H9 (cell line): ENCODE measurements around the gene WDR5. TPM values are rescaled to one million over a fixed set of nuclear protein-coding genes. Genes with fewer than 3 reads are reported as not detected.

Source experiments
- DNase-seq: peaks from one replicate; pipeline ENCODE4 v3.0.0-alpha.2; 2017
- H2AFZ ChIP-seq: one replicate; pipeline ENCODE4 v1.6.1; 2013; ENCODE audit warnings: mild to moderate bottlenecking, low read length, control low read depth, moderate library complexity
- H2AK5ac ChIP-seq: 2 replicates; pipeline ENCODE4 v1.6.1; 2013; ENCODE audit warnings: low read length, control low read depth, mixed read lengths; ENCODE audit not compliant: insufficient read length
- H2BK120ac ChIP-seq: one replicate; pipeline ENCODE4 v1.6.1; 2013; ENCODE audit warnings: low read depth, mild to moderate bottlenecking, low read length, control low read depth, inconsistent platforms; ENCODE audit not compliant: poor library complexity, severe bottlenecking
- H2BK12ac ChIP-seq: 2 replicates; pipeline ENCODE4 v1.6.1; 2013; ENCODE audit warnings: low read length, control low read depth, mixed read lengths, low read depth; ENCODE audit not compliant: insufficient read length
- H2BK15ac ChIP-seq: 2 replicates; pipeline ENCODE4 v1.6.1; 2013; ENCODE audit warnings: low read depth, low read length, control low read depth
- H2BK20ac ChIP-seq: one replicate; pipeline ENCODE4 v1.6.1; 2013; ENCODE audit warnings: low read depth, mild to moderate bottlenecking, low read length, control low read depth, inconsistent platforms; ENCODE audit not compliant: poor library complexity, severe bottlenecking
- H2BK5ac ChIP-seq: 2 replicates; pipeline ENCODE4 v1.6.1; 2013; ENCODE audit warnings: low read length, control low read depth, mixed read lengths; ENCODE audit not compliant: insufficient read length
- H3K14ac ChIP-seq: 2 replicates; pipeline ENCODE4 v1.6.1; 2013; ENCODE audit warnings: low read length, control low read depth; ENCODE audit not compliant: insufficient read depth
- H3K18ac ChIP-seq: 2 replicates; pipeline ENCODE4 v1.6.1; 2013; ENCODE audit warnings: low read depth, mild to moderate bottlenecking, mixed read lengths, low read length, control low read depth; ENCODE audit not compliant: insufficient read length
- H3K23ac ChIP-seq: 2 replicates; pipeline ENCODE4 v1.6.1; 2013; ENCODE audit warnings: low read length, control low read depth, mixed read lengths, low read depth; ENCODE audit not compliant: insufficient read length
- H3K23me2 ChIP-seq: 2 replicates; pipeline ENCODE4 v1.6.1; 2013; ENCODE audit warnings: low read depth, mild to moderate bottlenecking, mixed read lengths, low read length, control low read depth; ENCODE audit not compliant: insufficient read length, poor library complexity, severe bottlenecking
- H3K27ac ChIP-seq: 2 replicates; pipeline ENCODE4 v1.5.1; 2013; ENCODE audit warnings: low read length, control low read depth, mixed read lengths, low read depth; ENCODE audit not compliant: insufficient read length
- H3K27me3 ChIP-seq: 2 replicates; pipeline ENCODE4 v1.6.1; 2013; ENCODE audit warnings: low read length, control low read depth, inconsistent platforms; ENCODE audit not compliant: insufficient read depth
- H3K4ac ChIP-seq: 2 replicates; pipeline ENCODE4 v1.6.1; 2013; ENCODE audit warnings: low read depth, mild to moderate bottlenecking, control low read depth, inconsistent platforms, low read length, moderate library complexity
- H3K4me1 ChIP-seq: 2 replicates; pipeline ENCODE4 v1.6.1; 2013; ENCODE audit warnings: low read length, control low read depth, inconsistent platforms; ENCODE audit not compliant: insufficient read depth
- H3K4me2 ChIP-seq: 2 replicates; pipeline ENCODE4 v1.6.1; 2013; ENCODE audit warnings: low read length, control low read depth, mixed read lengths; ENCODE audit not compliant: insufficient read length, insufficient read depth
- H3K56ac ChIP-seq: 2 replicates; pipeline ENCODE4 v1.6.1; 2013; ENCODE audit warnings: low read depth, mild to moderate bottlenecking, mixed read lengths, low read length, control low read depth; ENCODE audit not compliant: insufficient read length
- H3K79me1 ChIP-seq: 2 replicates; pipeline ENCODE4 v1.6.1; 2013; ENCODE audit warnings: low read depth, mild to moderate bottlenecking, moderate library complexity, low read length, control low read depth, inconsistent platforms; ENCODE audit not compliant: insufficient read depth, poor library complexity, severe bottlenecking
- H3K79me2 ChIP-seq: 2 replicates; pipeline ENCODE4 v1.6.1; 2013; ENCODE audit warnings: low read length, control low read depth, inconsistent platforms; ENCODE audit not compliant: insufficient read depth
- H3K9ac ChIP-seq: 2 replicates; pipeline ENCODE4 v1.6.1; 2013; ENCODE audit warnings: low read length, control low read depth, mixed read lengths; ENCODE audit not compliant: insufficient read length; ENCODE audit errors: extremely low read depth
- H3K9me3 ChIP-seq: one replicate; pipeline ENCODE4 v1.6.1; 2013; ENCODE audit warnings: low read depth, low read length, inconsistent platforms; ENCODE audit not compliant: control insufficient read depth
- H3T11ph ChIP-seq: one replicate; pipeline ENCODE4 v1.6.1; 2013; ENCODE audit warnings: mild to moderate bottlenecking, low read length, control low read depth, inconsistent platforms
- H4K20me1 ChIP-seq: one replicate; pipeline ENCODE4 v1.6.1; 2013; ENCODE audit not compliant: control insufficient read depth, insufficient read length, insufficient read depth
- H4K5ac ChIP-seq: 2 replicates; pipeline ENCODE4 v1.6.1; 2013; ENCODE audit warnings: low read depth, mild to moderate bottlenecking, mixed read lengths, low read length, control low read depth; ENCODE audit not compliant: insufficient read length
- H4K8ac ChIP-seq: replicated peaks from 2 replicates; pipeline ENCODE4 v1.6.1; 2013; ENCODE audit warnings: low read length, control low read depth, mixed read lengths, low read depth; ENCODE audit not compliant: insufficient read length
- H4K91ac ChIP-seq: 2 replicates; pipeline ENCODE4 v1.6.1; 2013; ENCODE audit warnings: low read depth, mild to moderate bottlenecking, moderate library complexity, mixed read lengths, low read length, control low read depth; ENCODE audit not compliant: insufficient read length
- H3K27ac Mint-ChIP-seq, 3 experiments: 2 replicates in 2 of 3; 3 replicates in 1 of 3; pipeline ENCODE4 v1.8.0; 2020 to 2021; ENCODE audit warnings: mixed read lengths in 3 of 3, mild to moderate bottlenecking in 1 of 3, moderate library complexity in 1 of 3
- H3K27me3 Mint-ChIP-seq: 2 replicates; pipeline ENCODE4 v1.8.0; 2021; ENCODE audit warnings: low read depth, mild to moderate bottlenecking, moderate library complexity, mixed read lengths
- H3K36me3 Mint-ChIP-seq, 3 experiments: 2 replicates in 2 of 3; 3 replicates in 1 of 3; pipeline ENCODE4 v1.8.0; 2020 to 2021; ENCODE audit warnings: low read depth in 3 of 3, mixed read lengths in 3 of 3; ENCODE audit not compliant: insufficient read depth in 1 of 3
- H3K4me1 Mint-ChIP-seq, 2 experiments: 2 replicates each; pipeline ENCODE4 v1.8.0; 2020; ENCODE audit warnings: mixed read lengths in 2 of 2
- H3K4me3 Mint-ChIP-seq, 2 experiments: 2 replicates in 1 of 2; 3 replicates in 1 of 2; pipeline ENCODE4 v1.8.0; 2020 to 2021; ENCODE audit warnings: mild to moderate bottlenecking in 2 of 2, mixed read lengths in 2 of 2, moderate library complexity in 1 of 2
- H3K9me3 Mint-ChIP-seq, 2 experiments: 2 replicates in 1 of 2; 3 replicates in 1 of 2; pipeline ENCODE4 v1.8.0; 2020; ENCODE audit warnings: mild to moderate bottlenecking in 2 of 2, mixed read lengths in 2 of 2, moderate library complexity in 1 of 2
- CTCF ChIP-seq: fragments of 200-600 bp; sonication (generic); conservative IDR thresholded peaks from 3 replicates; pipeline ENCODE4 v1.8.0; 2021; ENCODE audit warnings: antibody characterized with exemption, mild to moderate bottlenecking
- WGBS: extraction: QIAGEN DNeasy Blood & Tissue Kit; methylation state at CpG from one replicate; pipeline ENCODE4 v1.1.7; 2013; ENCODE audit warnings: missing lambda C conversion rate, low lambda C conversion rate, mixed read lengths; ENCODE audit not compliant: insufficient read length; ENCODE audit errors: extremely low coverage; 5-methylcytosine and 5-hydroxymethylcytosine counted together
- total RNA-seq: library from RNA; stranded (reverse); gene quantifications from 2 replicates; pipeline ENCODE4 v1.2.1, GENCODE V29; 2021

WDR5 gene
- total RNA-seq, 1 experiment from 2014 or later: 72.3 TPM

- Histone ChIP-seq H4K8ac (no peak overlapping the region), H3K27ac (no peak overlapping the region), H3K27me3 (no peaks in the 10 kb centered on the region; the same call in 1 of the 2 replicates), H2AK5ac (no peak overlapping the region), H3K56ac (no peak overlapping the region), H2AFZ (no peak overlapping the region), H3T11ph (no peak overlapping the region), H3K4me2 (no peak overlapping the region), H3K9ac (no peak overlapping the region), H4K20me1 (peaks cover 2% of the 10 kb centered on the region), H3K79me1 (no peaks in the 10 kb centered on the region), H2BK120ac (no peak overlapping the region), H3K9me3 (no peaks in the 10 kb centered on the region), H2BK12ac (no peak overlapping the region), H3K79me2 (no peaks in the 10 kb centered on the region), H3K23me2 (no peaks in the 10 kb centered on the region), H2BK20ac (no peak overlapping the region), H4K5ac (no peak overlapping the region), H3K18ac (no peak overlapping the region), H3K4me1 (no peaks in the 10 kb centered on the region; the same call in 1 of the 2 replicates), H3K14ac (no peak overlapping the region), H3K23ac (no peak overlapping the region), H2BK15ac (no peak overlapping the region), H4K91ac (no peak overlapping the region), H2BK5ac (no peak overlapping the region), H3K4ac (no peak overlapping the region)
- Mint-ChIP-seq H3K36me3 (peaks cover 0 to 3% (median 0%) of the 10 kb centered on the region in 3 experiments; a peak in 2 of 7 replicates), H3K4me1 (peaks cover 0 to 16% of the 10 kb centered on the region in 2 experiments; a peak in 2 of 4 replicates), H3K27me3 (no peaks in the 10 kb centered on the region; the same call in 1 of the 2 replicates), H3K27ac (no peak overlapping the region), H3K9me3 (peaks cover 7 to 8% of the 10 kb centered on the region in 2 experiments), H3K4me3 (no peak overlapping the region)
- TF ChIP-seq CTCF: no peak
- no peak for DNase-seq
- WGBS: no CpG with 5 or more reads among the region's 21 CpGs
Measured at GRCh38 chr9:134186471-134187109, 50.7 kb downstream of the WDR5 start.
